Activated naive CD4-positive, alpha-beta T cell treated with anti-CD3 and anti-CD28 coated beads, Interleukin-2, amount 50 U/mL, for 24 hours (primary cell): ENCODE results near the gene FBXW11.

Experiments
- H3K27ac Mint-ChIP-seq: one replicate; pipeline ENCODE4 v1.8.0; 2021; ENCODE audit warnings: mild to moderate bottlenecking, mixed read lengths
- H3K27me3 Mint-ChIP-seq: one replicate; pipeline ENCODE4 v1.8.0; 2021; ENCODE audit warnings: mixed read lengths
- H3K36me3 Mint-ChIP-seq: one replicate; pipeline ENCODE4 v1.8.0; 2021; ENCODE audit warnings: mixed read lengths
- H3K4me1 Mint-ChIP-seq: one replicate; pipeline ENCODE4 v1.8.0; 2021; ENCODE audit warnings: mixed read lengths
- H3K4me3 Mint-ChIP-seq: one replicate; pipeline ENCODE4 v1.8.0; 2021; ENCODE audit warnings: mild to moderate bottlenecking, mixed read lengths
- H3K9me3 Mint-ChIP-seq: one replicate; pipeline ENCODE4 v1.8.0; 2021; ENCODE audit warnings: mixed read lengths

Gene FBXW11

DNA sequence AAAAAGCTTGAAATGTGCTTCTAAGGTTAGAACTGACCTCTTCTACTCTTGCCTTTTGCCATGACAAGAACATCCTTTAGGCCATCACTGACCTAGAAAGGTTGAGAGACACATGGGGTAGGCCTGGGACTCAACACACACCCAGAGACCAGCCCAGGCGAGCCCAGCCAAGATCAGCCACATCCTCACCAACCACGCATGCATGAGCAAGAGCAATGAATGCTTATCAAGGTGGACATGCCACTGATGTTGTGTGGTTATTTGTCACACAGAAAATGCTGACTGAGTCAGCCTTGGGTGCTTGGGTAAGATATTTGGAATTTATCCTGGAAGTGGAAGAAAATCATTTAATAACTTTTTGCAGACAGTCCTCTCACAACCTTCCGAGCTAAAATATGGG lies 181.4 kb downstream of the FBXW11 start:
- H3K36me3 Mint-ChIP-seq, result no peaks in the 10 kb centered on the region

DNA sequence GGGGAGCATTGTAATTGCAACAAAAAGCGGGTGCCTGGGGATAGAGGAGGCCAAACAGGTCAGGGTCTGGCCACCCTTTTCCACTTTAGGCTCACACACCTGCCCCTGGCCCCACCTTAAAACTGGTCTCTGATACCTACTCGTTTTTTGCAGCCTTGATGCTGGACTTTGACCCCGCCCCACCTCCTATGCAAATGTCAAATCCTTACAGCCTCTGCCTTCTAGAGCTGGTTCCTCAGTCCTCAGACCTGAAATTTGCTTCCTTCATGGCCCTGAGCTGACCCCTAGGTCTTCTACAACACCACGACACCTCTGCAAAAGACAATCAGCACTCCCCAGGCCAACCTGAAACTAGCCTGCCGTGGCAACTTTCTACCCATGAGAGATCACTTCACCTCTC lies 183.2 kb downstream of the FBXW11 start:
- Mint-ChIP-seq H3K27ac (no peak overlapping the region), H3K4me1 (no peaks in the 10 kb centered on the region), H3K4me3 (no peak overlapping the region), H3K9me3 (no peaks in the 10 kb centered on the region), H3K36me3 (no peaks in the 10 kb centered on the region), H3K27me3 (peaks cover 1% of the 10 kb centered on the region)

More for the DNA sequence above, 181.4 kb downstream of the FBXW11 start:
- no peaks in the 10 kb centered on the region for H3K4me1 Mint-ChIP-seq
- H3K4me3 Mint-ChIP-seq, result no peak overlapping the region
- H3K27ac Mint-ChIP-seq, result no peak overlapping the region
- no peaks in the 10 kb centered on the region for H3K9me3 Mint-ChIP-seq
- H3K27me3 Mint-ChIP-seq, result peaks cover 1% of the 10 kb centered on the region

DNA sequence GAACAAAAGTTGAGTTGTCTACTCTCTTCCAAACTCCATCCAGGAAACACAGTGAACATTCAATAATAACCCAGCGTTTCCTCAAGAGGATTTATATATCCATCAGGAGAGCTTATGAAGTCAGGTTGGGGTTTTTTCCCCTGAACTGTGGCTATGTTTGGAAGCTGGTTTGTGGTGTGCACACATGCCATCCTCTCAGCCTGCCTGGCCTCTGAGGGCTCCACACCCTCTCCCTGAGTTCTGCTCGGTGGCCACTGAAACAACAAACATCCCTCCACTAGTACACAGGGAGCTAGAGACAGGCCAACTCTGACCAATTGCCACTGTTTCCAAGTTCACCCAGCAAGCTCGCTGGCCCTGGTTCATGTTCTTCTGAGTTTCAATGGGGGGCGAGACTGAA lies 185.2 kb downstream of the FBXW11 start:
- no peaks in the 10 kb centered on the region for H3K36me3 Mint-ChIP-seq
- H3K27me3 Mint-ChIP-seq, result peaks cover 1% of the 10 kb centered on the region
- no peaks in the 10 kb centered on the region for H3K9me3 Mint-ChIP-seq
- no peak overlapping the region for H3K4me3 Mint-ChIP-seq
- H3K4me1 Mint-ChIP-seq, result no peaks in the 10 kb centered on the region
- no peak overlapping the region for H3K27ac Mint-ChIP-seq

DNA sequence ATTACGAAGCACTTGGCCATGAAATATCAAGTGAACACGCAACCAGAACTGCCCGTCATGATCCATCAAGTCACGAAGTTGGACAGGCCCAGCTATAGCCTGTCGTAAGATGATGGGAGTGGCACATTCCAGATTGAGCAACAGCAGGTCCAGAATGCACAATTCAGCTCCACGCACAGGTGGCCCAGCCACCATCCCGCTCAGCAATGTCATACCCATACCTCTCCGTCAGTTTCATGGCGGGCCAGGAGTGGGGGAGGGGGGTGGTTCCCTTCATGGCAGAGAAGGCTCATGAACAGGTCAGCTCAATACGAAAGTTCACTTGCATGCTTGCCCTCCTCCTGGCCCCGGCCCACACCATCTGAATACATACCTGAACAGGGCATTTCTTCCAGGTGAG lies 185.9 kb downstream of the FBXW11 start:
- Mint-ChIP-seq H3K9me3 (no peaks in the 10 kb centered on the region), H3K36me3 (no peaks in the 10 kb centered on the region), H3K27ac (no peak overlapping the region), H3K4me1 (no peaks in the 10 kb centered on the region), H3K27me3 (no peaks in the 10 kb centered on the region), H3K4me3 (no peak overlapping the region)

DNA sequence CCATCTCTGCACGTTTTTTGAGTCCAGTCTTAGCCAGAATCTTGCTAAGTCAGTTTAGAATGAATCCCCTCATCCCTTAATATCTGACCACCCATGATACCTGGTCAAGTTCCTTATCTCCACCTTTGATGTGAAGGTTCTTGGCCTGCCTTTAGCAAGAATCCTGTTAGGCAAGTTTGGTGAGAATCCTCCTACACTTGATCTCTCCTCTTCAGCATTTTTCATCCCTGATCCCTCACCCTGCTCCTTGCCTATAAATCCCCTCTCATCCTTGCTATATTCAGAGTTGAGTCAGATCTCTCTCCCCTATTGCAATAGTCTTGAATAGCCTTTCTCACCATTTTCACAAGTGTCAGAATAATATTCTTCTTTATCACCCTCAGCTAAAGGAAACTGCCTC lies 189.8 kb downstream of the FBXW11 start:
- Mint-ChIP-seq H3K4me1 (no peaks in the 10 kb centered on the region), H3K4me3 (no peak overlapping the region), H3K27ac (no peak overlapping the region), H3K27me3 (no peaks in the 10 kb centered on the region), H3K36me3 (no peaks in the 10 kb centered on the region), H3K9me3 (no peaks in the 10 kb centered on the region)

DNA sequence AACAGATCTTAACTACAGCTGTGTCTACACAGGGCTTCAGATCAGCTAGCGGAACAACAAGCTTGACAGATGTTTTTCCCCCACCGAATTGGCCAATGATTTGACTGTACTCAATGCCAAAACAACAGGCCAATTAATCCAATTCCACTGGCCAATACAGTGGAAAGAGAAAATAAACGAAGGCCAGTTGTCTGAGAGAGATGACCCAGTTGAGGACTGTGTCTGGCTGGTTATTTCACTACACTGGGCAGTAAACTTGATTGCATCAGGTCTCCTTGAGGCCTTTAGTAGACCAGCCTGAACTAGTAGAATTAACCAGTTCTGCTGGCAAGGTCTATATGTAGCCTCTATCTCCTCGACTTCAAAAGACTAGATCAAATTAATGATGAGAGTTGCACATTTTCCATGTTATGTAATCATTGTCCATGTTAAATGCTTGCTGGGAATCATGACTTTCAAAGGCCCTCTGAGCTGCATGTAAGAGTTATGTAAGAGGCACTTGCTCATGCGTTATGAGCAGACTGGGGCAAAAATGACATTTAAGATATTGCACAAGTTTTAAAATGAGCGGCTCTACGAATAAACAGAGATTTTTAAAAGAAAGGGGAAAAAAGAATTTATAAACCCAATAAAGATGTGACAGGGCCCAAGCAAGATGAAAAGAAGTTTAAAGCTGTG lies 192.5 kb downstream of the FBXW11 start:
- H3K27ac Mint-ChIP-seq, result no peak overlapping the region
- H3K4me1 Mint-ChIP-seq, result no peaks in the 10 kb centered on the region
- H3K4me3 Mint-ChIP-seq, result no peak overlapping the region
- no peaks in the 10 kb centered on the region for H3K27me3 Mint-ChIP-seq
- no peaks in the 10 kb centered on the region for H3K36me3 Mint-ChIP-seq
- H3K9me3 Mint-ChIP-seq, result peaks cover 5% of the 10 kb centered on the region

DNA sequence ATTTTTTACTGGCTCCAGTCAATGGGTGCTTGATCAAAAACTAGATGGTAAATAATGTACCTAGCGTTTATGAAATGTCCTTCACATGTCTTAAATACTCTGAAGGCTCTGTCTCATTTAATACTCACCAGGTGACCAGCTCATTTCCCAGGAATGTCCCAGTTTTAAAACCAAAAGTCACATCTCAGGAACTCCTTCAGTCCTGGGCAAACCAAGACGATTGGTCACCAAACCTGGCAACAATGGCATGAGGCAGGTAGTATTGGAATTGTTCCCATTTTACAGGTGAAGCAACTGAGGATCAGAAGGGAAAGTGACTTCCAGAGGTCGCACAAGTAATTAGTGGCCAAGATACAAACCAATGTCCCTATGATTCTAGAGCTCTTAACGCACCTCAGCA lies 193.2 kb downstream of the FBXW11 start:
- Mint-ChIP-seq H3K27me3 (peaks cover 3% of the 10 kb centered on the region), H3K27ac (no peak overlapping the region), H3K36me3 (no peaks in the 10 kb centered on the region), H3K9me3 (peaks cover 5% of the 10 kb centered on the region), H3K4me1 (no peaks in the 10 kb centered on the region), H3K4me3 (no peak overlapping the region)
